ENCODE data around the gene RPL37A. TPM values are rescaled to one million over a fixed set of nuclear protein-coding genes. Genes with fewer than 3 reads are reported as not detected.

The RPL37A gene
- total RNA-seq, 1 donor from 2014 or later = 2,728 TPM

DNA sequence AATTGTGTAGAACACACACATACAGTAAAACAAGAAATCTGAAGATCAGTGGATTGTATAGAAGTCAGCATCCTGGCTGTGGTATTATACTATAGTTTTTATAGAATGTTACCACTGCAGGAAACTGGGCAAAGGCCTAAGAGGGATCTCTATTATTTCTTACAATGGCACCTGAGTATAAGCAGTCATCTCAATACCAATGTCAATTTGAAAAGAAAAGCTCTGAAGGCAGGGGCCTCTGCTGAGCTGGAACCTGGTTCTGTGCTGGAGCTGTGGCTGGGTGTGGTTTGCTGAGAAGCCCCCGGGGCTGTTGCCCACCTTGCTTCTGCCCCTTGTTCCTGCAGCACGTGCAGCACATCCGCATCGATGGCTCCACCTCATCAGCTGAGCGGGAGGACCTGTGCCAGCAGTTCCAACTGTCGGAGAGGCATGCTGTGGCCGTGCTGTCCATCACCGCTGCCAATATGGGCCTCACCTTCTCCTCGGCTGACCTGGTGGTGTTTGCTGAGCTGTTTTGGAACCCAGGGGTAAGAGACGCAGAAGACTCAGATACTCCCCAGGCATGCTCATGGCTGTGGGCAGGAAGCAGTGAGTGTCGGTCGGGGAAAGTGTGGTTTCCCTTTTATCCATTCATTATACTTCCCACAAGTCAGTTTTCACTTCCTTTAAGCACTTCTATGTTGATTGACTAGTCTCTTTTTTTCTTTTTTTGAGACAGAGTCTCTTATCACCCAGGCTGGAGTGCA is 23.5 kb upstream of the RPL37A start:
- Mint-ChIP-seq H3K4me1 (no peaks in the 10 kb centered on the region), H3K27ac (no peak overlapping the region), H3K36me3 (peaks cover 26% of the 10 kb centered on the region), H3K4me3 (no peak overlapping the region), H3K9me3 (no peaks in the 10 kb centered on the region), H3K27me3 (ENCODE audit: low read depth) (no peaks in the 10 kb centered on the region)
- no peak for DNase-seq (ENCODE audit: low spot score in 2 of 2, unreplicated experiment in 2 of 2)
- TF ChIP-seq, protein P1, sequence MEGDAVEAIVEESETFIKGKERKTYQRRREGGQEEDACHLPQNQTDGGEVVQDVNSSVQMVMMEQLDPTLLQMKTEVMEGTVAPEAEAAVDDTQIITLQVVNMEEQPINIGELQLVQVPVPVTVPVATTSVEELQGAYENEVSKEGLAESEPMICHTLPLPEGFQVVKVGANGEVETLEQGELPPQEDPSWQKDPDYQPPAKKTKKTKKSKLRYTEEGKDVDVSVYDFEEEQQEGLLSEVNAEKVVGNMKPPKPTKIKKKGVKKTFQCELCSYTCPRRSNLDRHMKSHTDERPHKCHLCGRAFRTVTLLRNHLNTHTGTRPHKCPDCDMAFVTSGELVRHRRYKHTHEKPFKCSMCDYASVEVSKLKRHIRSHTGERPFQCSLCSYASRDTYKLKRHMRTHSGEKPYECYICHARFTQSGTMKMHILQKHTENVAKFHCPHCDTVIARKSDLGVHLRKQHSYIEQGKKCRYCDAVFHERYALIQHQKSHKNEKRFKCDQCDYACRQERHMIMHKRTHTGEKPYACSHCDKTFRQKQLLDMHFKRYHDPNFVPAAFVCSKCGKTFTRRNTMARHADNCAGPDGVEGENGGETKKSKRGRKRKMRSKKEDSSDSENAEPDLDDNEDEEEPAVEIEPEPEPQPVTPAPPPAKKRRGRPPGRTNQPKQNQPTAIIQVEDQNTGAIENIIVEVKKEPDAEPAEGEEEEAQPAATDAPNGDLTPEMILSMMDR (IDR thresholded peaks at IDR 0.05; ENCODE audit: unreplicated experiment) = no peak

DNA sequence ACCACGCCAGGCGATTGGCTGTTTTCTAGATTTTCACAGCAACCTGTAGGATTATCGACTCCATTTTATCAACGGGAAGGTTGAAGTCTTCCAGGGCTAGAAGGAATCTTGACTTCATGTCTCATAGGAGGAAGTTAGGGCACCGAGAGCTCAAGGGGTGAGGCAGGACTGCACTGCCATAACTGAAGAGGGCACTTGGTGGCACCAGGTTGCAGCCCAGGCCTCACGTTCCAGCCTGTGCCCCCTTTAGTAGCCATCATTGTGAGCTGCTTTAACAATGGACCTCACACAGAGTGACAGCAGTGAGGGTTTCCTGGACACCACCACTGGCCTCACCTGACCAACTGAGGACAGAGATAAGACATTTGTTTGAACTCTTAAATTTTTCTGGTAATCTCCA is 22.9 kb upstream of the RPL37A start:
- Mint-ChIP-seq H3K9me3 (no peaks in the 10 kb centered on the region), H3K27ac (no peak overlapping the region), H3K4me3 (no peak overlapping the region), H3K4me1 (no peaks in the 10 kb centered on the region), H3K36me3 (peaks cover 31% of the 10 kb centered on the region), H3K27me3 (ENCODE audit: low read depth) (no peaks in the 10 kb centered on the region)
- TF ChIP-seq, protein P1 (IDR thresholded peaks at IDR 0.05; ENCODE audit: unreplicated experiment) = no peak
- no peak for DNase-seq (ENCODE audit: low spot score in 2 of 2, unreplicated experiment in 2 of 2)

DNA sequence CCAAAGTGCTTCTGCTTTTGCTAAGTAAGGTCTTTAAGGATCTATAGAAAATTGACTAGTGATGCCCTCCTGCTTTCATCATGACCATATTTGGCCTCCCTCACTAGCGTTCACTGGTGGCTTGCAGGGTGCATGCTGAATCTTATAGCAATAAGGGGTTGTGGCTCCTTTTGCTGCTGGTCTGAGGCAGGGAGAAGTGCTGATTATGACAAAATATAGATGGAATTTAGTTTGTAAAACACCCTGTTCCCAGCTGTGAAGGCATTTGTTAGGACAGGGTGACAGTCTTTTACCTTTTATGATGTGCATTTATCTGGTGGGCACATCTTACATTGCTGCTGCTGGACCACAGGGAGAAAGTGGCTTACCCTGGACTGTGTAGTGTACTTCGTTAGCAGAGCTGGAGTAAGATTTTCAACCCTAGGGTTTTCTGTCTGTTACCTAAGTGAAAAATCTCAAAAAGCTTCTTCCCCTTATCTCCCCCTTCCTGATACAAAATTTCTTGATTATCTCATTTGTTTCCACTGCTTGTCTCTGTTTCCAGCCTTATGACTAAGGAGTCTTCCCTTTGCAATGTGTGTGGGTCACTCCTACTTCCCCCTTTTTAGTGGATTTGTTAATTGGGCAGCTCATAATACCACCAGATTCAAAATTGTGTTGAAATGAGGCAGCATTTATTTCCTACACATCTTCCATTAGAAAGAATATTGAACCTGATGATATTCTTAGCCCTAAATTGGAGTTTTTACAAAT is 21.2 kb upstream of the RPL37A start:
- no peaks in the 10 kb centered on the region for H3K4me1 Mint-ChIP-seq
- no peaks in the 10 kb centered on the region for H3K27me3 Mint-ChIP-seq (ENCODE audit: low read depth)
- H3K36me3 Mint-ChIP-seq = peaks cover 39% of the 10 kb centered on the region
- no peak for DNase-seq (ENCODE audit: low spot score in 2 of 2, unreplicated experiment in 2 of 2)
- TF ChIP-seq, protein P1 (IDR thresholded peaks at IDR 0.05; ENCODE audit: unreplicated experiment) = no peak
- H3K9me3 Mint-ChIP-seq = no peaks in the 10 kb centered on the region
- no peak overlapping the region for H3K4me3 Mint-ChIP-seq
- no peak overlapping the region for H3K27ac Mint-ChIP-seq

DNA sequence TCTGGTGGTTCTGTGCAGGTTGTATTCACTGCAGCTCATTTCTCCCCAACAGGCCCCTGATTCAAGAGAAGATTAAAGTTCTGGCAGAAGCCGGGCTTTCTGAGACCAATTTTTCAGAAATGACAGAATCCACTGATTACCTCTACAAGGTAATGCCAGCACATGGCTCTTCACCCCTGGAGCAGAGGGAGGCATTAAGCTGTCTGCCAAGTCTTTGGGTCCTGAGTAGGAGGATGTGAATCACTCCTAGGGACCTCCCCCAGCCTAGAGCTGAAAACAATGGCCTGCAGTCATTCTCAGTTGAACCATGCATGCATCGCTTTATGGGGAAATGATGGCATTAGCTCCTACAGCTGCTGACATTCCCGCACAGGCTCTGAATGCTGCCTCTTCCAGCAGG is 20.5 kb upstream of the RPL37A start:
- no peak for DNase-seq (ENCODE audit: low spot score in 2 of 2, unreplicated experiment in 2 of 2)
- TF ChIP-seq, protein P1 (IDR thresholded peaks at IDR 0.05; ENCODE audit: unreplicated experiment) = no peak
- H3K4me1 Mint-ChIP-seq = no peaks in the 10 kb centered on the region
- H3K36me3 Mint-ChIP-seq = peaks cover 44% of the 10 kb centered on the region
- H3K4me3 Mint-ChIP-seq = no peak overlapping the region
- H3K27ac Mint-ChIP-seq = no peak overlapping the region
- H3K9me3 Mint-ChIP-seq = no peaks in the 10 kb centered on the region
- no peaks in the 10 kb centered on the region for H3K27me3 Mint-ChIP-seq (ENCODE audit: low read depth)

DNA sequence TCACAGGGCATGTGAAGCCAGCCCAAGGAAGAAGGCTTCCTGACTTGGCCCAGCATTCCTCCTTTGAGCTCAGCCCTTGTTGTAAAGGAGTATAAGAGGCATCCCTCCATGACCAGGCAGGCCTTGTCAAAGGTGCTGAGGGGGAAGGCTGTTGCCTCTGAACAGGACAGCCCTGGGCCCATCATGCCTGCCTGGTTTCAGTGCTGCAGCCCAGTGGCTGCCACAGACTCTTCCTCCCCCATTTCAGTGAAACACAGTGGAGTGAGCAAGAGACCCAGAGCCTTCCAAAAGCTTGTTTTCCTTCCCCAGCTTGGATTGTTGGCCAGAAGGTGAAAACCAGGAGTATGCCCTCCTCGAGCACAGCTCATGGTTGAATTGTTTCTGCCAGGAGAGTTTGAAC is 19.9 kb upstream of the RPL37A start:
- TF ChIP-seq, protein P1 (IDR thresholded peaks at IDR 0.05; ENCODE audit: unreplicated experiment) = no peak

More for the DNA sequence above, 19.9 kb upstream of the RPL37A start:
- no peak overlapping the region for H3K4me3 Mint-ChIP-seq
- no peaks in the 10 kb centered on the region for H3K27me3 Mint-ChIP-seq (ENCODE audit: low read depth)
- H3K27ac Mint-ChIP-seq = no peak overlapping the region
- H3K36me3 Mint-ChIP-seq = peaks cover 42% of the 10 kb centered on the region
- H3K4me1 Mint-ChIP-seq = no peaks in the 10 kb centered on the region
- H3K9me3 Mint-ChIP-seq = no peaks in the 10 kb centered on the region
- no peak for DNase-seq (ENCODE audit: low spot score in 2 of 2, unreplicated experiment in 2 of 2)
